ENCODE measurements around the gene ECE1.

ECE1 gene

GRCh38 chr1:21289700-21290545, at the start of gene ECE1:
Gene ECE1, minus strand, starts transcription at chr1:21290463. Its CDS starts 49 bp downstream, at chr1:21290414.
- no peak for DNase-seq

- no peak for DNase-seq
These were observed 49.3 kb upstream of the ECE1 start for GRCh38 chr1:21339356-21340229.

GRCh38 chr1:21338573-21339355, 48.5 kb upstream of the ECE1 start:
- DNase-seq = peak; percentile 95

- DNase-seq = no peak
These were observed 47.8 kb upstream of the ECE1 start for GRCh38 chr1:21337928-21338572.

- peak; percentile 55 for DNase-seq
These were observed 47.2 kb upstream of the ECE1 start for GRCh38 chr1:21337454-21337927.

- DNase-seq = no peak
These were observed 46.8 kb upstream of the ECE1 start for GRCh38 chr1:21337010-21337437.

GRCh38 chr1:21335750-21336224, 45.5 kb upstream of the ECE1 start:
- no peak for DNase-seq

GRCh38 chr1:21335088-21335691, 44.9 kb upstream of the ECE1 start:
- no peak for DNase-seq

GRCh38 chr1:21334214-21335087, 44.2 kb upstream of the ECE1 start:
- DNase-seq = peak; percentile 18

- DNase-seq = no peak
These were observed 43.6 kb upstream of the ECE1 start for GRCh38 chr1:21333824-21334213.

- DNase-seq = no peak
These were observed 42.5 kb upstream of the ECE1 start for GRCh38 chr1:21332554-21333311.

GRCh38 chr1:21331752-21332478, 41.7 kb upstream of the ECE1 start:
- no peak for DNase-seq

- no peak for DNase-seq
These were observed 40.3 kb upstream of the ECE1 start for GRCh38 chr1:21330544-21330943.

GRCh38 chr1:21329209-21329844, 39.1 kb upstream of the ECE1 start:
- no peak for DNase-seq

- DNase-seq = no peak
These were observed 37.5 kb upstream of the ECE1 start for GRCh38 chr1:21327566-21328323.

GRCh38 chr1:21326861-21327344, 36.6 kb upstream of the ECE1 start:
- DNase-seq = no peak

- DNase-seq = no peak
These were observed 35.6 kb upstream of the ECE1 start for GRCh38 chr1:21325731-21326387.
